B cell (primary cell): ENCODE data around the gene HIGD1C. TPM values are rescaled to one million over a fixed set of nuclear protein-coding genes. Genes with fewer than 3 reads are reported as not detected.

Experiments used
- ATAC-seq: fragments of 200-7000 bp; cut with Tn5 transposase; one replicate; pipeline ENCODE4 v1.10.0; 2021; ENCODE audit warnings: low read depth, mild to moderate bottlenecking, moderate number of reproducible peaks, moderate library complexity
- CTCF ChIA-PET: fragments of 350-600 bp; sonication (Branson Sonifier 250); formaldehyde crosslinking; loops from one replicate; lab custom pipeline; 2021; ENCODE audit warnings: antibody characterized with exemption, inconsistent platforms; lab: Charles Lee
- POLR2A ChIA-PET: fragments of 350-600 bp; sonication (Branson Sonifier 250); formaldehyde crosslinking; loops from one replicate; lab custom pipeline; 2021; ENCODE audit warnings: antibody characterized with exemption; lab: Charles Lee
- DNase-seq: peaks from one replicate; pipeline ENCODE4 v3.0.0; 2013
- H2AFZ ChIP-seq: 2 replicates; pipeline ENCODE4 v1.6.1; 2012; ENCODE audit warnings: mild to moderate bottlenecking, low read depth, low read length; ENCODE audit not compliant: insufficient read depth, poor library complexity, severe bottlenecking
- H3K27ac ChIP-seq, 2 donors: 1 replicate in 1 of 2; 2 replicates in 1 of 2; pipeline ENCODE4 v1.5.1; 2012 to 2013; ENCODE audit warnings: low read length in 2 of 2, mild to moderate bottlenecking in 2 of 2, moderate library complexity in 1 of 2
- H3K27me3 ChIP-seq, 4 experiments: fragments of 200-600 bp in 1 of 4; sonication (generic) in 1 of 4; replicated peaks in 1 of 4; 1 replicate in 2 of 4; 2 replicates in 2 of 4; pipeline versions ENCODE4 v1.6.1 to v1.7.0; 2013 to 2016; ENCODE audit warnings: low read length in 3 of 4, mild to moderate bottlenecking in 2 of 4, mixed read lengths in 1 of 4, moderate library complexity in 1 of 4; ENCODE audit not compliant: insufficient read depth in 4 of 4, control insufficient read depth in 3 of 4; ENCODE audit errors: control extremely low read depth in 1 of 4
- H3K36me3 ChIP-seq, 2 experiments: replicated peaks in 1 of 2; 1 replicate in 1 of 2; 2 replicates in 1 of 2; pipeline versions ENCODE4 v1.6.1 to v1.7.1; 2013; ENCODE audit warnings: low read length in 1 of 2; ENCODE audit not compliant: insufficient read depth in 2 of 2, control insufficient read depth in 1 of 2; ENCODE audit errors: control extremely low read depth in 1 of 2, extremely low read depth in 1 of 2
- H3K4me1 ChIP-seq, 2 donors: fragments of 200-600 bp in 1 of 2; sonication (generic) in 1 of 2; 1 replicate in 1 of 2; 2 replicates in 1 of 2; pipeline versions ENCODE4 v1.5.1 to v1.6.1; 2013 to 2017; ENCODE audit warnings: low read length in 2 of 2; ENCODE audit not compliant: control insufficient read depth in 2 of 2, insufficient read depth in 2 of 2
- H3K4me2 ChIP-seq: replicated peaks from 2 replicates; pipeline ENCODE3; 2012; ENCODE audit warnings: mild to moderate bottlenecking, low read depth, low read length; ENCODE audit not compliant: poor library complexity, severe bottlenecking
- H3K4me3 ChIP-seq, 5 experiments: fragments of 200-600 bp in 1 of 5; sonication (generic) in 1 of 5; 1 replicate in 3 of 5; 2 replicates in 2 of 5; pipeline versions ENCODE4 v1.5.1 to v1.7.0; 2011 to 2016; ENCODE audit warnings: low read length in 4 of 5, mild to moderate bottlenecking in 4 of 5, low read depth in 2 of 5, control low read depth in 1 of 5, moderate library complexity in 1 of 5; ENCODE audit not compliant: insufficient read depth in 1 of 5; ENCODE audit errors: control extremely low read depth in 1 of 5, extremely low read depth in 1 of 5
- H3K79me2 ChIP-seq: fragments of 200-600 bp; sonication (generic); one replicate; pipeline ENCODE4 v1.6.0; 2016; ENCODE audit warnings: low read length; ENCODE audit not compliant: control insufficient read depth, insufficient read depth
- H3K9ac ChIP-seq: fragments of 200-600 bp; sonication (generic); 2 replicates; pipeline ENCODE4 v1.6.1; 2017; ENCODE audit warnings: mild to moderate bottlenecking, low read length, moderate library complexity
- H3K9me3 ChIP-seq, 3 donors: one replicate each; pipeline versions ENCODE4 v1.6.1 to v1.7.1; 2013; ENCODE audit warnings: low read length in 2 of 3; ENCODE audit not compliant: control insufficient read depth in 2 of 3, insufficient read depth in 1 of 3; ENCODE audit errors: control extremely low read depth in 1 of 3
- H4K20me1 ChIP-seq: 2 replicates; pipeline ENCODE4 v1.6.0; 2012; ENCODE audit warnings: mild to moderate bottlenecking, low read length; ENCODE audit not compliant: insufficient read depth, control insufficient read depth, poor library complexity, severe bottlenecking
- H3K27ac Mint-ChIP-seq: one replicate; pipeline ENCODE4 v1.8.0; 2021; ENCODE audit warnings: mixed read lengths
- H3K27me3 Mint-ChIP-seq: one replicate; pipeline ENCODE4 v1.8.0; 2021; ENCODE audit warnings: mixed read lengths
- H3K4me1 Mint-ChIP-seq: one replicate; pipeline ENCODE4 v1.8.0; 2021; ENCODE audit warnings: mixed read lengths
- H3K4me3 Mint-ChIP-seq: one replicate; pipeline ENCODE4 v1.8.0; 2021; ENCODE audit warnings: mixed read lengths
- H3K9me3 Mint-ChIP-seq: one replicate; pipeline ENCODE4 v1.8.0; 2022; ENCODE audit warnings: mixed read lengths; ENCODE audit not compliant: insufficient read depth
- CTCF ChIP-seq: fragments of 200-600 bp; IDR thresholded peaks from one replicate; pipeline ENCODE4 v1.8.0; 2022; ENCODE audit warnings: antibody characterized with exemption, mild to moderate bottlenecking
- EZH2 ChIP-seq: IDR thresholded peaks from 2 replicates; pipeline ENCODE4 v1.6.1; 2012; ENCODE audit warnings: borderline replicate concordance, low read depth, mild to moderate bottlenecking, moderate library complexity, low read length; ENCODE audit not compliant: insufficient read depth, poor library complexity, severe bottlenecking
- WGBS: methylation state at CpG from one replicate; pipeline ENCODE4 v1.1.5; 2013; ENCODE audit warnings: missing lambda C conversion rate; ENCODE audit not compliant: insufficient coverage; 5-methylcytosine and 5-hydroxymethylcytosine counted together
- intact Hi-C: fragments of 100-400 bp; cut with micrococcal nuclease; formaldehyde crosslinking; loops from one replicate; pipeline ENCODE4 v1.10.0; 2022
- polyA plus RNA-seq: library from polyadenylated mRNA; depleted of rRNA; stranded (reverse); fragments of >200 nt; gene quantifications from 2 replicates; pipeline ENCODE4 v1.2.3, GENCODE V29; 2012
- total RNA-seq, 2 donors: library from RNA; stranded (reverse); fragments of 120-200 nt in 1 of 2; gene quantifications; 1 replicate in 1 of 2; 2 replicates in 1 of 2; pipeline versions ENCODE4 v1.2.3 to v1.2.4, GENCODE V29; 2013 to 2022

Gene HIGD1C
- total and polyA plus RNA-seq, 2 donors (not counting 1 experiment from before 2014, with no cell fraction given): not detected

- ChIA-PET CTCF (interaction anchor here (2.5 kb wide), 1 partner anchor 15 kb away, joined by 9 read pairs; no protein-coding TSS in a partner anchor), POLR2A (no interaction called here)
- Histone ChIP-seq H3K9me3 (peaks cover 0 to 1% (median 0%) of the 10 kb centered on the region in 3 donors), H2AFZ (no peak overlapping the region), H3K27me3 (no peaks in the 10 kb centered on the region), H3K79me2 (no peaks in the 10 kb centered on the region), H4K20me1 (no peaks in the 10 kb centered on the region), H3K4me1 (no peaks in the 10 kb centered on the region), H3K36me3 (peaks cover 6 to 45% of the 10 kb centered on the region in 2 experiments), H3K4me3 (no peak overlapping the region), H3K27ac (no peak overlapping the region), H3K4me2 (no peak overlapping the region), H3K9ac (no peak overlapping the region)
- no peaks in the 10 kb centered on the region for H3K27me3 Mint-ChIP-seq
- no peak for DNase-seq
- no peaks in the 10 kb centered on the region for H3K9me3 Mint-ChIP-seq
- intact Hi-C loops: no loop called here
- no CpG with 5 or more reads among the region's 1 CpG for WGBS
- no peak for ATAC-seq
- TF ChIP-seq EZH2 (no peak), CTCF (no peak)
- H3K4me3 Mint-ChIP-seq: no peak overlapping the region
- no peaks in the 10 kb centered on the region for H3K4me1 Mint-ChIP-seq
- no peak overlapping the region for H3K27ac Mint-ChIP-seq
These were observed 49.5 kb downstream of the HIGD1C start for GRCh38 chr12:51001799-51002198.

GRCh38 chr12:51004504-51004903 is 52.2 kb downstream of the HIGD1C start:
- no peak overlapping the region for H3K27ac Mint-ChIP-seq

More at GRCh38 chr12:51004504-51004903, 52.2 kb downstream of the HIGD1C start:
- Histone ChIP-seq H3K9me3 (peaks cover 0 to 1% (median 0%) of the 10 kb centered on the region in 3 donors), H3K4me3 (no peak overlapping the region), H3K9ac (no peak overlapping the region), H3K27me3 (no peaks in the 10 kb centered on the region), H3K4me2 (no peak overlapping the region), H3K36me3 (peaks cover 5 to 30% of the 10 kb centered on the region in 2 experiments), H3K4me1 (peaks cover 12 to 13% of the 10 kb centered on the region in 2 donors), H3K79me2 (peaks cover 10% of the 10 kb centered on the region), H4K20me1 (no peaks in the 10 kb centered on the region), H3K27ac (no peak overlapping the region), H2AFZ (no peak overlapping the region)
- POLR2A ChIA-PET: no interaction called here
- no peak for TF ChIP-seq EZH2
- no peak for TF ChIP-seq CTCF
- DNase-seq: no peak
- ATAC-seq: no peak
- CTCF ChIA-PET: interaction anchor here (0.6 kb wide), 1 partner anchor 39 kb away, joined by 6 read pairs; no protein-coding TSS in a partner anchor
- intact Hi-C loops: no loop called here
- H3K9me3 Mint-ChIP-seq: no peaks in the 10 kb centered on the region
- H3K4me1 Mint-ChIP-seq: peaks cover 11% of the 10 kb centered on the region
- no peaks in the 10 kb centered on the region for H3K27me3 Mint-ChIP-seq
- 91% methylated on average over 5 of the region's 6 CpGs for WGBS
- no peak overlapping the region for H3K4me3 Mint-ChIP-seq
